ENCODE measurements around the gene KIF2A. TPM values are rescaled to one million over a fixed set of nuclear protein-coding genes. Genes with fewer than 3 reads are reported as not detected.

The KIF2A gene
- total RNA-seq, 4 donors from 2014 or later: 36.5 to 45.6 (median 41.9) TPM

GRCh38 chr5:62354028-62354874, 48.2 kb downstream of the KIF2A start:
- TF ChIP-seq CTCF (IDR thresholded peaks at IDR 0.05; ENCODE audit: low read depth): no peak

DNA sequence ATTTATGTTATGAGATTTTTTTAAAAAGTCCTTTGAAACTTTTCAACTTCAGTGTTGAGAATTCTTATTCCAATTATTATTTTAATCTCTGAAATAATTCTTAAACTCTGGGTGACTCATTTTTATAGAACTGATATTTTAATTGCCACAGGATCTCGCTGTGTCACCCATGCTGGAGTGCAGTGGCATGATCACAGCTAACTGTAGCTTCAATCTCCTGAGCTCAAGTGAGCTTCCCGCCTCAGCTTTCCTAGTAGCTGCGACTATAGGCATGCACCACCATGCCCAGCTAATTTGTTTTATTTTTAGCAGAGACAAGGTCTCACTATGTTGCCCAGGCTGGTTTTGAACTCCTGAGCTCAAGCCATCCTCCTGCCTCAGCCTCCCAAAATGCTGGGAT, 56.7 kb downstream of the KIF2A start:
- no peak for TF ChIP-seq CTCF (IDR thresholded peaks at IDR 0.05; ENCODE audit: low read depth)

DNA sequence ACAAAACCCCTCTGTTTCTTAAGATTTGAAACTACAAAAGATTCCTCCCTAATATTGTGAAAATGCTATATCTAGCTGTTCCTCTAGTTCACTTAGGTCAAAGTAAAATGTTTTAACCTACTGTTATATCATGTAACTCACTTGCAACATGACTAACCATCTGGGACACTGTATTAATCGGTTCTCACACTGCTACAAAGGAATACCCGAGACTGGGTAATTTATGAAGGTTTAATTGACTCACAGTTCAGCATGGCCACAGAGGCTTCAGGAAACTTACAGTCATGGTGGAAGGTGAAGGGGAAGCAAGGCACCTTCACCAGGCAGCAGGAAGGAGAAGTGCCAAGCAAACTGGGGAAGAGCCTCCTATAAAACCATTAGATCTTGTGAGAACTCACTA, 63.0 kb downstream of the KIF2A start:
- TF ChIP-seq CTCF (IDR thresholded peaks at IDR 0.05; ENCODE audit: low read depth): no peak

DNA sequence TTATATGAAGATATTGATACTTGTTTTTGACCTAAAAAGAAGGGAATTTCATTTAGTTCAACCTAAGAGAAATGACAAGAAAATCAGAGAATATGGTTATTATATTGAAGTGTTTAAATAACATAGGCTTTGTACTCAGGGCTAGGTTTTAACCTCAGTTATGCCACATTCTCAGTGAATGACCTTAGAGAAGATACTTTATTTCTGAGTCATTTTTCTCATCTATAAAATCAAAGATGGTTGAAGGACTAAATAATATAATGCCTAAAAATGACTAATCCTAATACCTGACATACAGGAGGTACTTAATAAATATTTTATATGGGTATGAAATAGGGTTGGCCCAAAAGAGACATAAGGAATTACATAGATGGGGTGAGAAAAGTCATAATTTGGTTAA, 65.4 kb downstream of the KIF2A start:
- no peak for TF ChIP-seq CTCF (IDR thresholded peaks at IDR 0.05; ENCODE audit: low read depth)

DNA sequence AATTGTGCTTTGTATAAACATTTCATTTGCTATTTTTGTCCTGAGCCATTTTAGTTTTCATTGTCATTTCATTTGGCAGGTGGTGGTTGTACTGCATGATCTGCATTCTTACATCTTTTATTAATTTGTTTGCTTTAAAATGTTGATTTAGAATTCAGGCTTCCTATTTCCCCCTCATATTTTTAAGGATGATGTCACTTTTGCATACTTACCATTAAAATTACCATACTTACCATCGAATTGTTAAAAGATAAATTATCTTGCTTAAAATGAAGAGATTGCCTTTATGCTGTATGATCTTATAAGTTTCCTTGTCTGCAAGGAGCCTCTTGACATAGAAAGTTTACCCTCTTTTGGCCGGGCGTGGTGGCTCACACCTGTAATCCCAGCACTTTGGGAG, 66.6 kb downstream of the KIF2A start:
- TF ChIP-seq CTCF (IDR thresholded peaks at IDR 0.05; ENCODE audit: low read depth): no peak

GRCh38 chr5:62373382-62373781, 67.4 kb downstream of the KIF2A start:
- TF ChIP-seq CTCF (IDR thresholded peaks at IDR 0.05; ENCODE audit: low read depth): no peak

- TF ChIP-seq CTCF (IDR thresholded peaks at IDR 0.05; ENCODE audit: low read depth): no peak
These were observed 68.1 kb downstream of the KIF2A start for GRCh38 chr5:62374090-62374489.

All from subcutaneous adipose tissue (tissue), 4 donors.